OCI-LY7 (cell line): ENCODE data around the gene SREK1. TPM values are rescaled to one million over a fixed set of nuclear protein-coding genes. Genes with fewer than 3 reads are reported as not detected.
"Not testable (repeated sequence)": the region's sequence is repeated elsewhere in the genome, so short reads cannot be mapped to it uniquely, and the experiment has no call there.

Source experiments
- BruUV-seq: library from RNA; stranded (reverse); fragments of 400-500 nt; replicated peaks from 2 replicates; lab custom pipeline; 2021; lab: Mats Ljungman, UMichigan
- CTCF ChIA-PET: fragments of 300-600 bp; sonication (Branson Sonifier 250); formaldehyde crosslinking; loops from one replicate; lab custom pipeline; 2022; ENCODE audit warnings: antibody characterized with exemption; ENCODE audit not compliant: unreplicated experiment; lab: Charles Lee
- POLR2A ChIA-PET: fragments of 300-600 bp; sonication (Branson Sonifier 250); formaldehyde crosslinking; loops from one replicate; lab custom pipeline; 2022; ENCODE audit warnings: antibody characterized with exemption; lab: Charles Lee
- DNase-seq: peaks from one replicate; pipeline ENCODE4 v3.0.0-alpha.2; 2015; ENCODE audit warnings: low spot score
- H2AFZ ChIP-seq: fragments of 200-600 bp; sonication (generic), shearing (Covaris generic); 2 replicates; pipeline ENCODE4 v1.6.1; 2014; ENCODE audit warnings: mild to moderate bottlenecking, antibody characterized with exemption, low read length, moderate library complexity
- H3K27ac ChIP-seq: fragments of 200-600 bp; sonication (generic); 2 replicates; pipeline ENCODE4 v1.5.1; 2014; ENCODE audit warnings: mixed run types, low read depth, mild to moderate bottlenecking, moderate library complexity, low read length, inconsistent platforms; ENCODE audit not compliant: poor library complexity, severe bottlenecking
- H3K36me3 ChIP-seq: fragments of 200-600 bp; sonication (generic); 2 replicates; pipeline ENCODE4 v1.6.1; 2014; ENCODE audit warnings: mild to moderate bottlenecking, antibody characterized with exemption, low read length, moderate library complexity, mixed read lengths; ENCODE audit not compliant: insufficient read depth
- H3K4me1 ChIP-seq: fragments of 200-600 bp; sonication (generic); 2 replicates; pipeline ENCODE4 v1.5.1; 2014; ENCODE audit warnings: mild to moderate bottlenecking, low read length; ENCODE audit not compliant: insufficient read depth, poor library complexity, severe bottlenecking
- H3K4me2 ChIP-seq: fragments of 200-600 bp; sonication (generic); 2 replicates; pipeline ENCODE4 v1.6.1; 2014; ENCODE audit warnings: mild to moderate bottlenecking, low read length
- H3K4me3 ChIP-seq: fragments of 200-600 bp; sonication (generic); 2 replicates; pipeline ENCODE4 v1.5.1; 2014; ENCODE audit warnings: mild to moderate bottlenecking, low read depth, low read length; ENCODE audit not compliant: poor library complexity, severe bottlenecking
- H3K79me2 ChIP-seq: fragments of 200-600 bp; sonication (generic); 2 replicates; pipeline ENCODE4 v1.6.1; 2016; ENCODE audit warnings: low read depth, mild to moderate bottlenecking, low read length, moderate library complexity, mixed read lengths; ENCODE audit not compliant: insufficient read depth
- H3K9me2 ChIP-seq: fragments of 200-600 bp; sonication (generic); 2 replicates; pipeline ENCODE4 v1.6.1; 2016; ENCODE audit warnings: mild to moderate bottlenecking, low read length, mixed read lengths; ENCODE audit not compliant: insufficient read depth
- H3K9me3 ChIP-seq: fragments of 200-600 bp; sonication (generic); 2 replicates; pipeline ENCODE4 v1.6.1; 2014; ENCODE audit warnings: mild to moderate bottlenecking, mixed run types, low read length, mixed read lengths
- H4K20me1 ChIP-seq: fragments of 200-600 bp; sonication (generic); 2 replicates; pipeline ENCODE4 v1.6.1; 2014; ENCODE audit warnings: mild to moderate bottlenecking, antibody characterized with exemption, low read length, moderate library complexity, mixed read lengths; ENCODE audit not compliant: insufficient read depth
- EZH2phosphoT487 ChIP-seq: fragments of 200-600 bp; sonication (generic); IDR thresholded peaks from 2 replicates; pipeline ENCODE4 v1.6.1; 2018; ENCODE audit warnings: low read depth, borderline replicate concordance, mild to moderate bottlenecking, mixed run types, antibody characterized with exemption, low read length, moderate library complexity, mixed read lengths
- intact Hi-C: fragments of 100-400 bp; cut with micrococcal nuclease; formaldehyde crosslinking; loops from one replicate; pipeline ENCODE4 v1.10.0; 2022; ENCODE audit not compliant: unreplicated experiment
- total RNA-seq, 2 experiments: library from RNA; depleted of rRNA in 1 of 2; stranded (reverse); fragments of >200 nt in 1 of 2; shearing (Covaris generic) in 1 of 2; gene quantifications; 2 replicates each; pipeline ENCODE4 v1.2.3, GENCODE V29; 2014 to 2022
- TF ChIP-seq, protein P1 (sequence below): fragments of 200-600 bp; sonication (generic); conservative IDR thresholded peaks from 2 replicates; pipeline ENCODE4 v1.5.1; 2014; ENCODE audit warnings: mild to moderate bottlenecking, antibody characterized with exemption, low read length, moderate library complexity, mixed read lengths

The SREK1 gene
- total RNA-seq, 2 experiments from 2014 or later, result 95.1 to 101 TPM

DNA sequence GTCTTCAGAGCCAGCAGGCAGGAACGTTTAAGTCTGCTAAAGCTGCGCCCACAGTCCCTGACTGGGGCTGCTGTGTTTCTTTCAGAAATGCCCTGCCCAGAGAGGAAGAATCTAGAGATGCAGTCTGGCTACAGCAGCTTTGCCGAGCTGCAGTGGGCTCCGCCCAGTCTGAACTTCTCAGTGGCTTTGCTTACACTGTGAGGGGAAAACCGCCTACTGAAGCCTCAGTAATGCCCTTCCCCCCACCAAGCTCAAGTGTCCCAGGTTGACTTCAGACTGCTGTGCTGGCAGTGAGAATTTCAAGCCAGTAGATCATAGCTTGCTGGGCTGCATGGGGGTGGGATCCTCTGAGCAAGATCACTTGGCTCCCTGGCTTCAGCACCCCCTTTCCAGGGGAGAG is 78.4 kb downstream of the SREK1 start:
- Histone ChIP-seq H3K4me1 (no peaks in the 10 kb centered on the region), H3K4me3 (no peak overlapping the region), H3K9me3 (no peaks in the 10 kb centered on the region), H3K79me2 (no peaks in the 10 kb centered on the region), H2AFZ (no peak overlapping the region), H3K9me2 (no peaks in the 10 kb centered on the region), H3K4me2 (no peak overlapping the region), H3K36me3 (no peaks in the 10 kb centered on the region), H3K27ac (no peak overlapping the region), H4K20me1 (no peaks in the 10 kb centered on the region)
- no peak for DNase-seq
- ChIA-PET POLR2A (no interaction called here), CTCF (no interaction called here)
- TF ChIP-seq, protein P1, sequence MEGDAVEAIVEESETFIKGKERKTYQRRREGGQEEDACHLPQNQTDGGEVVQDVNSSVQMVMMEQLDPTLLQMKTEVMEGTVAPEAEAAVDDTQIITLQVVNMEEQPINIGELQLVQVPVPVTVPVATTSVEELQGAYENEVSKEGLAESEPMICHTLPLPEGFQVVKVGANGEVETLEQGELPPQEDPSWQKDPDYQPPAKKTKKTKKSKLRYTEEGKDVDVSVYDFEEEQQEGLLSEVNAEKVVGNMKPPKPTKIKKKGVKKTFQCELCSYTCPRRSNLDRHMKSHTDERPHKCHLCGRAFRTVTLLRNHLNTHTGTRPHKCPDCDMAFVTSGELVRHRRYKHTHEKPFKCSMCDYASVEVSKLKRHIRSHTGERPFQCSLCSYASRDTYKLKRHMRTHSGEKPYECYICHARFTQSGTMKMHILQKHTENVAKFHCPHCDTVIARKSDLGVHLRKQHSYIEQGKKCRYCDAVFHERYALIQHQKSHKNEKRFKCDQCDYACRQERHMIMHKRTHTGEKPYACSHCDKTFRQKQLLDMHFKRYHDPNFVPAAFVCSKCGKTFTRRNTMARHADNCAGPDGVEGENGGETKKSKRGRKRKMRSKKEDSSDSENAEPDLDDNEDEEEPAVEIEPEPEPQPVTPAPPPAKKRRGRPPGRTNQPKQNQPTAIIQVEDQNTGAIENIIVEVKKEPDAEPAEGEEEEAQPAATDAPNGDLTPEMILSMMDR, result no peak
- no peak for TF ChIP-seq EZH2phosphoT487
- BruUV-seq, result no TSS peak
- intact Hi-C loops, result no loop called here

DNA sequence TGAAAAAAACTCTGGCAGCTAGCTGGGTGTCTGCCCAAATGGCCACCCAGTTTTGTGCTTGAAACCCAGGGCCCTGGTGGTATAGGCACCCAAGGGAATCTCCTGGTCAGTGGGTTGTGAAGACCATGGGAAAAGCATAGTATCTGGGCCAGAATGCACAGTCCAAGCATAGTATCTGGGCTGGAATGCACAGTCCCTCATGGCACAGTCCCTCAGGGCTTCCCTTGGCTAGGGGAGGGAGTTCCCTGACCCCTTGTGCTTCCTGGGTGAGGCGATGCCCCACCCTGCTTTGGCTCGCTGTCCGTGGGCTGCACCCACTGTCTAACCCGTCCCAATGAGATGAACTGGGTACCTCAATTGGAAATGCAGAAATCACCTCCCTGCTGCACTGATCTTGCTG is 78.8 kb downstream of the SREK1 start:
- H3K4me1 ChIP-seq, H3K9me2 ChIP-seq, DNase-seq, H3K27ac ChIP-seq, CTCF ChIA-PET, H2AFZ ChIP-seq, H3K36me3 ChIP-seq, H3K4me2 ChIP-seq, H3K4me3 ChIP-seq, H3K9me3 ChIP-seq, H4K20me1 ChIP-seq, intact Hi-C loops, BruUV-seq, H3K79me2 ChIP-seq: not testable (repeated sequence)
- POLR2A ChIA-PET, result interaction anchor here (0.7 kb wide), 1 partner anchor 502 kb away, joined by 3 read pairs; no protein-coding TSS in a partner anchor

DNA sequence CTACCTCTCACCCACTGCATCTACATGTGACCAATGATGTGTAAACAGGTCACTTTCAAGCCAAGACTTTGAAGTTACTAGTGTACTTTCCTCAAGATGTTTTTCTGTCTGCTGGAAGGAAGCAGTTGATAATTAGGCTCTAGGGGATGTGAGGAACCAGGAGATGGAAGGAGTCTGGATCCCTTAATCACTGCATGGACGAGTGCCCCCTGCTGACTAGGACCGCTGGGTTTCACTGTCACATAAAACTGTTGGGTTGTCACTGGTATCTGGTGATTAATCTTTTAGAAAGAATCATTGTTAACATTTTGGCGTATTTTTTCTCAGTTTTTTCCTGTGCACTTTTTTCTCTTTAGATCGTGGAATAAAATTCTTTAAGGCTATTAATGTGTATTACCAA is 79.5 kb downstream of the SREK1 start:
- intact Hi-C loops, result no loop called here
- no peaks in the 10 kb centered on the region for H3K4me1 ChIP-seq
- no peak for TF ChIP-seq EZH2phosphoT487
- TF ChIP-seq, protein P1, result peak; percentile 77
- ChIA-PET CTCF (no interaction called here), POLR2A (interaction anchor here (0.7 kb wide), 1 partner anchor 503 kb away, joined by 3 read pairs; no protein-coding TSS in a partner anchor)
- peak; percentile 24 for DNase-seq
- no peak overlapping the region for H2AFZ ChIP-seq
- H3K4me2 ChIP-seq, result no peak overlapping the region
- no TSS peak for BruUV-seq
- no peak overlapping the region for H3K4me3 ChIP-seq
- H3K9me2 ChIP-seq, result no peaks in the 10 kb centered on the region
- H3K27ac ChIP-seq, result no peak overlapping the region
- H3K79me2 ChIP-seq, result no peaks in the 10 kb centered on the region
- no peaks in the 10 kb centered on the region for H4K20me1 ChIP-seq
- H3K36me3 ChIP-seq, result no peaks in the 10 kb centered on the region
- H3K9me3 ChIP-seq, result no peaks in the 10 kb centered on the region
